Spleen (tissue), 13 donors: ENCODE data around the gene IARS1. TPM values are rescaled to one million over a fixed set of nuclear protein-coding genes. Genes with fewer than 3 reads are reported as not detected.

ENCODE experiments used
- DNase-seq: peaks from one replicate; pipeline ENCODE4 v3.0.0-alpha.2; 2020
- H3K27ac ChIP-seq, 8 donors: fragments of 200-600 bp; sonication (generic) in 7 of 8; 1 replicate in 4 of 8; 2 replicates in 4 of 8; pipeline versions ENCODE4 v1.5.0 to v1.8.0; 2016 to 2021; ENCODE audit warnings: inconsistent platforms in 4 of 8, mild to moderate bottlenecking in 4 of 8, moderate library complexity in 1 of 8
- H3K27me3 ChIP-seq, 7 donors: fragments of 200-600 bp; sonication (generic) in 6 of 7; replicated peaks in 1 of 7; 1 replicate in 4 of 7; 2 replicates in 3 of 7; pipeline versions ENCODE4 v1.5.0 to v1.8.0; 2016 to 2021; ENCODE audit warnings: inconsistent platforms in 3 of 7, mild to moderate bottlenecking in 1 of 7
- H3K36me3 ChIP-seq, 6 donors: fragments of 200-600 bp; sonication (generic) in 5 of 6; 1 replicate in 4 of 6; 2 replicates in 2 of 6; pipeline versions ENCODE4 v1.5.0 to v1.8.0; 2016 to 2021; ENCODE audit warnings: inconsistent platforms in 2 of 6
- H3K4me1 ChIP-seq, 6 donors: fragments of 200-600 bp; sonication (generic) in 5 of 6; 1 replicate in 3 of 6; 2 replicates in 3 of 6; pipeline versions ENCODE4 v1.5.0 to v1.8.0; 2016 to 2021; ENCODE audit warnings: inconsistent platforms in 3 of 6
- H3K4me3 ChIP-seq, 8 donors: fragments of 200-600 bp; sonication (generic) in 7 of 8; 1 replicate in 4 of 8; 2 replicates in 4 of 8; pipeline versions ENCODE4 v1.5.0 to v1.8.0; 2016 to 2021; ENCODE audit warnings: inconsistent platforms in 4 of 8, mild to moderate bottlenecking in 4 of 8, moderate library complexity in 2 of 8
- H3K9me3 ChIP-seq, 8 donors: fragments of 200-600 bp; sonication (generic) in 7 of 8; 1 replicate in 4 of 8; 2 replicates in 4 of 8; pipeline versions ENCODE4 v1.5.0 to v1.8.0; 2016 to 2021; ENCODE audit warnings: inconsistent platforms in 4 of 8
- POLR2A ChIP-seq, 3 donors: fragments of 450-650 bp; IDR thresholded peaks; one replicate each; pipeline ENCODE4 v1.5.1; 2017; ENCODE audit warnings: antibody characterized with exemption in 3 of 3, mild to moderate bottlenecking in 1 of 3
- POLR2AphosphoS5 ChIP-seq, 3 donors: sonication (generic); formaldehyde crosslinking; IDR thresholded peaks; one replicate each; pipeline ENCODE4 v1.5.1; 2017; ENCODE audit warnings: antibody characterized with exemption in 3 of 3
- WGBS, 5 donors: extraction: QIAGEN DNeasy Blood & Tissue Kit in 3 of 5; methylation state at CpG; one replicate each; pipeline versions ENCODE4 v1.1.5 to v1.1.7; 2013 to 2018; 5-methylcytosine and 5-hydroxymethylcytosine counted together
- intact Hi-C: fragments of 100-400 bp; cut with DNase I; formaldehyde crosslinking; loops from one replicate; pipeline ENCODE4 v1.15.0; 2023; ENCODE audit warnings: low total_unique reads
- long read RNA-seq, 2 donors: transcript quantifications; one replicate each; lab custom pipeline, GENCODE V29; 2026
- polyA plus RNA-seq, 3 donors: library from polyadenylated mRNA; stranded (reverse); fragments of 200-250 nt; gene quantifications; one replicate each; pipeline ENCODE4 v1.2.1, GENCODE V29; 2013
- total RNA-seq, 7 donors: library from RNA; depleted of rRNA in 3 of 7; stranded (reverse); fragments of >200 nt in 3 of 7; fragmentation: NEBNext Ultra II Directional in 4 of 7; extraction: Animal tissue kit (Norgen Biotek cat#: 25700) in 4 of 7; gene quantifications; one replicate each; pipeline versions ENCODE4 v1.1.0 to v1.2.1, GENCODE V29; 2016 to 2021
- TF ChIP-seq, protein P1 (sequence below), 11 experiments: fragments of 200-600 bp in 7 of 11; fragments of 450-650 bp in 4 of 11; sonication (generic) in 4 of 11; IDR thresholded peaks in 8 of 11; conservative IDR thresholded peaks in 3 of 11; 1 replicate in 7 of 11; 2 replicates in 4 of 11; pipeline versions ENCODE4 v1.4.0 to v1.8.0; 2016 to 2021; ENCODE audit warnings: antibody characterized with exemption in 11 of 11, inconsistent platforms in 4 of 11, mild to moderate bottlenecking in 1 of 11
- donor health status: healthy with polysubstance abuse.
- donor health status: DM: no; HTN: no; CAD: no; lungs with moderate emphysema.
- donor health status: DM: no; HTN: no; CAD: no.
- donor health status: Bipolar disorder and iron deficiency.
- donor health status: healthy.
- donor health status: DM: no; HTN: no; CAD: no.
- donor health status: DM: yes; HTN: yes; CAD: no.

The IARS1 gene
- 100 to 1,000 TPM in 1 of 7 donors, 10 to 100 TPM in 6; 58.3 to 110 (median 71.5) TPM for total RNA-seq
- 10 to 100 TPM; 16.0 to 25.6 (median 22.9) TPM for polyA plus RNA-seq
- long read RNA-seq, donor 1, full-length matches to known transcripts = 1 of 1 reads
- long read RNA-seq, donor 1, partial matches to known transcripts = 0 of 1 reads
- long read RNA-seq, donor 1, other reads (novel, unspliced or antisense) = 0 of 1 reads
- long read RNA-seq, donor 2, full-length matches to known transcripts = 1 of 1 reads
- long read RNA-seq, donor 2, partial matches to known transcripts = 0 of 1 reads
- long read RNA-seq, donor 2, other reads (novel, unspliced or antisense) = 0 of 1 reads

DNA sequence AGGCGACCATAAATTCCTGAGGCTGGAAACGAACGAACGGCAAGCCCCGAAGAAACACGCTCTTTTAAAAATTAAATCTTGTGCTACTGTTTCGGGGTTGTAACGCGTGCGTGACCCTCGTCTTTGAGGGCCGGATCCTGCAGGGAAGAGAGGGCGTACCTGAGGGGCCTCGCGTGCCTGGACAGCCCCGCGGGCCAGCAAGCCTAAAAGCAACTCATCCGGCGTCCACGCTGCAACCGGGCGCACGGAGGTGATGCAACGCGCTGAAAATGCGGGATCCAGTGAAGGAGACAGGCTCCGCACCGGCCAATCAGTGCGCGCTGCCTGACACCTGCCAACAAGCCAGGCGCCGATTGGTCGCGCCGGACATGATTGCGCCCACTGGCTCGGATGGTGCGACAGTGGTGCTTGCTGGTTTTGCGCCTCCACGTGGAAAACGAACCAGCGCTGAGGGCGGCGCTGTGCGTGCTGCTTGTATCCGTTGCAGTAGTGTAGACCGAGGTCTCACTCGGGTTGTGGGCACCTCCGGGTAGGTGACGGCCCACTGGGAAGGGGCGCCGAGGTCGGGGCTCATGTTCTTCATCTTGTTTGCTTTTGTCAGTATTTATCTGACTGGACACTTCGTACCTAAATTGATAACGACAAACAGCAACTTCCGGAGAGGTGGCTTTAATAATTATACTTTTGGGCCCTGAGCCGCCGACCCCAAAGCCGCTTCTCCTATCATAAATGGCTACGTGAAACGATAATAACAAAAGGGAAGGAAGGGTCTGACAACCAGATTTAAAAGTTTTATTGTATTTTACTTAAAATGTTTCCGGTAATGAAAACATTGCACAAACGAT, at the start of gene IARS1:
Gene IARS1, minus strand, starts transcription at position 246 of the 845 bp plus-strand sequence. CDS start 4,278 bp downstream, outside the sequence.
- Histone ChIP-seq H3K27me3 (no peaks in the 10 kb centered on the region), H3K27ac (peak within 1 kb of the TSS; percentile 66 to 91 (median 86)), H3K4me3 (peak within 1 kb of the TSS; percentile 61 to 85 (median 76)), H3K9me3 (no peaks in the 10 kb centered on the region), H3K4me1 (peaks cover 21 to 74% (median 37%) of the 10 kb centered on the region in 6 donors), H3K36me3 (peaks cover 0 to 43% (median 18%) of the 10 kb centered on the region in 6 donors)
- TF ChIP-seq POLR2A (IDR thresholded peaks at IDR 0.05) (peak in 1 of 3 donors; percentile 80), POLR2AphosphoS5 (IDR thresholded peaks at IDR 0.05) (peak; percentile 95 to 98 (median 97))
- TF ChIP-seq, protein P1, sequence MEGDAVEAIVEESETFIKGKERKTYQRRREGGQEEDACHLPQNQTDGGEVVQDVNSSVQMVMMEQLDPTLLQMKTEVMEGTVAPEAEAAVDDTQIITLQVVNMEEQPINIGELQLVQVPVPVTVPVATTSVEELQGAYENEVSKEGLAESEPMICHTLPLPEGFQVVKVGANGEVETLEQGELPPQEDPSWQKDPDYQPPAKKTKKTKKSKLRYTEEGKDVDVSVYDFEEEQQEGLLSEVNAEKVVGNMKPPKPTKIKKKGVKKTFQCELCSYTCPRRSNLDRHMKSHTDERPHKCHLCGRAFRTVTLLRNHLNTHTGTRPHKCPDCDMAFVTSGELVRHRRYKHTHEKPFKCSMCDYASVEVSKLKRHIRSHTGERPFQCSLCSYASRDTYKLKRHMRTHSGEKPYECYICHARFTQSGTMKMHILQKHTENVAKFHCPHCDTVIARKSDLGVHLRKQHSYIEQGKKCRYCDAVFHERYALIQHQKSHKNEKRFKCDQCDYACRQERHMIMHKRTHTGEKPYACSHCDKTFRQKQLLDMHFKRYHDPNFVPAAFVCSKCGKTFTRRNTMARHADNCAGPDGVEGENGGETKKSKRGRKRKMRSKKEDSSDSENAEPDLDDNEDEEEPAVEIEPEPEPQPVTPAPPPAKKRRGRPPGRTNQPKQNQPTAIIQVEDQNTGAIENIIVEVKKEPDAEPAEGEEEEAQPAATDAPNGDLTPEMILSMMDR (IDR thresholded peaks at IDR 0.05 in 8 of 11, conservative IDR thresholded peaks at IDR 0.05 in 3 of 11) = peak in 6 of 11 experiments; percentile 30 to 59 (median 38)
- 0% methylated on average over 31 to 63 of the region's 63 CpGs for WGBS, 5 donors
- peak; percentile 98 for DNase-seq
- intact Hi-C loops = loop anchor here (5.0 kb wide), 1 partner anchor 34 kb away; the partner anchor contains the start of genes CENPP and NOL8

DNA sequence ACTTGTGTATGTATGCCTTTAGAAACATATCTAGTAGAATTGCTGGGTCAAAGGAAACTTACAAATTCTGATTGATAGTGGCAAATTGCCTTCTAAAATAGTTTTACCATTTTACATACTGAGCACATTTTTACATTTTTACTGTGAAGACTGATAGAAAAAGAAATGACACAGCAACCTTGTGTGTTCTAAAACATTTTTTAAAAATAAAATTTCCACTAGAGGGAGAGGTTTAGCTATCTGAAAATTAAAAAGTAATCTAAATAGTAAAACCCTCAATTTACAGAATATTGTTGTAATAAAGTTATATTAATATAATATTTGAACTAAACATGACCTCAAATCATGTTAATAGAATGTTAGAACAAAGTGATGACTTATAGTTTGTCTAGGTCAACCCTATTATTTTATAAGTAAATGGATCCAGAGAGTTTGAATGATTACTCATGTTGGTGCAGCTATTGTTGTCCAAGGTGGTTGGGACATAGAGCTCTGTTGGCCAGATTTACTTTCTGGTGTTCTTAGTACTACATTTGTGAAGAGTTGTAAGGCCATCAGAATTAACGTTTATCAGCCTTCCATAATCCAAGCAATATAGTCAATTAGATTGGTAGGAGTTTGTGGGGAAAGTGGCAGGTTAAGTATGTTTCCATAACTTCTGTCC, 49.5 kb upstream of the IARS1 start:
- intact Hi-C loops = no loop called here
- Histone ChIP-seq H3K4me1 (no peaks in the 10 kb centered on the region), H3K36me3 (peaks cover 0 to 37% (median 11%) of the 10 kb centered on the region in 6 donors), H3K4me3 (no peak overlapping the region), H3K9me3 (peaks cover 0 to 18% (median 11%) of the 10 kb centered on the region in 8 donors), H3K27me3 (no peaks in the 10 kb centered on the region), H3K27ac (no peak overlapping the region)
- TF ChIP-seq, protein P1 (IDR thresholded peaks at IDR 0.05 in 8 of 11, conservative IDR thresholded peaks at IDR 0.05 in 3 of 11) = peak in 1 of 11 experiments; percentile 7
- TF ChIP-seq POLR2AphosphoS5 (IDR thresholded peaks at IDR 0.05) (no peak), POLR2A (IDR thresholded peaks at IDR 0.05) (no peak)
- 85 to 100% (median 90%) methylated on average over 1 of the region's 1 CpG for WGBS, 5 donors
- no peak for DNase-seq

DNA sequence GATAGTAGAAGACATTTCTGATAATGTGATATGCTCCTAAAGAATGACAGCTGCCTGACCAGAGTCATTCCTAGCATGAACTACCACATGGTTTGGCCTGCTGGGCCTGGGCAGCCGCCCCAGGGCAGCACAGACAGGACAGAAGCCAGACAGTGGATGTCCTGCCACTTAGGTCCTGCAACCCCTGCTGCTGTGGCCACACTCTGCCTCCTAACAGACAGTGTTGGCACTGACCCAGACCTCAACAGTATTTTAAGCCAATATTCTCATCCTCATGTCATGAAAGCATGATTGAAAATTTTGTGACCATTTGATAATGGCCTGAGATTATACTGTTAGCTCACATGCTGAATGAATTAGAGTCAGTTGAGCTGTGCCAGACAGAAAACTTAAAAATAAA, 48.1 kb upstream of the IARS1 start:
- no peaks in the 10 kb centered on the region for H3K27me3 ChIP-seq
- no peak for DNase-seq
- H3K4me3 ChIP-seq = no peak overlapping the region

More for the DNA sequence above, 48.1 kb upstream of the IARS1 start:
- TF ChIP-seq POLR2AphosphoS5 (IDR thresholded peaks at IDR 0.05) (no peak), POLR2A (IDR thresholded peaks at IDR 0.05) (no peak)
- TF ChIP-seq, protein P1 (IDR thresholded peaks at IDR 0.05 in 8 of 11, conservative IDR thresholded peaks at IDR 0.05 in 3 of 11) = no peak
- no peak overlapping the region for H3K27ac ChIP-seq
- H3K4me1 ChIP-seq = no peaks in the 10 kb centered on the region
- intact Hi-C loops = no loop called here
- WGBS, 5 donors = 88 to 100% (median 98%) methylated on average over 1 of the region's 1 CpG
- peaks cover 0 to 51% (median 14%) of the 10 kb centered on the region in 6 donors for H3K36me3 ChIP-seq
- H3K9me3 ChIP-seq = peaks cover 0 to 18% (median 11%) of the 10 kb centered on the region in 8 donors
